Panc1 (cell line): ENCODE results near the gene ZCWPW1.

Source experiments
- CTCF ChIP-seq: fragments of 450-650 bp; IDR thresholded peaks from 2 replicates; pipeline ENCODE4 v1.5.1; 2017; ENCODE audit warnings: mild to moderate bottlenecking
- POLR2AphosphoS5 ChIP-seq: IDR thresholded peaks from 2 replicates; pipeline ENCODE4 v1.6.1; 2012; ENCODE audit warnings: mild to moderate bottlenecking, low read depth, low read length, moderate library complexity
- REST ChIP-seq, 2 experiments: IDR thresholded peaks; 2 replicates each; pipeline ENCODE4 v1.6.1; 2011 to 2012; ENCODE audit warnings: low read depth in 2 of 2, control low read depth in 1 of 2, low read length in 1 of 2, mild to moderate bottlenecking in 1 of 2, moderate library complexity in 1 of 2; ENCODE audit not compliant: insufficient read depth in 1 of 2
- SIN3A ChIP-seq: IDR thresholded peaks from 2 replicates; pipeline ENCODE4 v1.6.1; 2012; ENCODE audit warnings: low read depth, mild to moderate bottlenecking, low read length, moderate library complexity, borderline replicate concordance; ENCODE audit not compliant: insufficient read depth
- TCF7L2 ChIP-seq: IDR thresholded peaks from 2 replicates; pipeline ENCODE4 v1.6.1; 2011; ENCODE audit warnings: mild to moderate bottlenecking, low read depth, low read length, inconsistent platforms

GRCh38 chr7:100419660-100420226 lies 8.8 kb downstream of the ZCWPW1 start:
- TF ChIP-seq CTCF (no peak), POLR2AphosphoS5 (no peak), REST (IDR thresholded peaks at IDR 0.05; ENCODE audit: insufficient read depth in 1 of 2, low read depth in 2 of 2, low read length in 1 of 2) (no peak), SIN3A (no peak), TCF7L2 (no peak)
